K562 (cell line): ENCODE measurements around the gene RAB5B. TPM values are rescaled to one million over a fixed set of nuclear protein-coding genes. Genes with fewer than 3 reads are reported as not detected.
A peak's percentile ranks its signal among the peaks of the same experiment; 100 is the strongest.

Experiments used
- CC2D1A ChIP-seq: fragments of 450-650 bp; IDR thresholded peaks from 2 replicates; pipeline ENCODE4 v1.6.1; 2017; ENCODE audit warnings: mild to moderate bottlenecking
- E2F4 ChIP-seq: sonication (generic); formaldehyde crosslinking; IDR thresholded peaks from 2 replicates; pipeline ENCODE4 v1.8.0; 2022; ENCODE audit warnings: mild to moderate bottlenecking, low read depth, missing genetic modification reagents
- EHMT2 ChIP-seq: fragments of 450-650 bp; IDR thresholded peaks from 2 replicates; pipeline ENCODE4 v1.6.1; 2018; ENCODE audit warnings: antibody characterized with exemption
- FOXK1 ChIP-seq: sonication (generic); formaldehyde crosslinking; IDR thresholded peaks from 2 replicates; pipeline ENCODE4 v1.8.0; 2022; ENCODE audit warnings: missing genetic modification reagents, mild to moderate bottlenecking, borderline replicate concordance
- KLF6 ChIP-seq: fragments of 250-450 bp; sonication (Bioruptor Pico); IDR thresholded peaks from 2 replicates; pipeline ENCODE4 v1.4.0; 2020; ENCODE audit warnings: mild to moderate bottlenecking, moderate library complexity, borderline replicate concordance
- NELFE ChIP-seq: IDR thresholded peaks from 2 replicates; pipeline ENCODE4 v1.6.1; 2011; ENCODE audit warnings: mild to moderate bottlenecking; ENCODE audit not compliant: insufficient read depth, insufficient read length
- RFX7 ChIP-seq: fragments of 250-450 bp; sonication (Bioruptor Pico); IDR thresholded peaks from 2 replicates; pipeline ENCODE4 v1.5.1; 2021; ENCODE audit warnings: mild to moderate bottlenecking
- SMARCA4 ChIP-seq: fragments of 450-650 bp; IDR thresholded peaks from 2 replicates; pipeline ENCODE4 v1.6.1; 2016
- SREBF1 ChIP-seq: fragments of 150-350 bp; IDR thresholded peaks from 2 replicates; pipeline ENCODE4 v1.6.1; 2014; ENCODE audit warnings: antibody characterized with exemption, low read depth, low read length, borderline replicate concordance
- SRSF1 ChIP-seq: fragments of 200-400 bp; formaldehyde crosslinking; IDR thresholded peaks from 2 replicates; pipeline ENCODE4 v1.6.1; 2017; ENCODE audit warnings: mild to moderate bottlenecking, low read depth, low read length, moderate library complexity
- UBTF ChIP-seq, 2 experiments: IDR thresholded peaks; 2 replicates each; pipeline ENCODE4 v1.6.1; 2012; ENCODE audit warnings: improper control_type of control experiment in 2 of 2, low read depth in 2 of 2, low read length in 2 of 2, borderline replicate concordance in 1 of 2
- YY1 ChIP-seq, 3 experiments: IDR thresholded peaks; 2 replicates each; pipeline ENCODE4 v1.6.1; 2011; ENCODE audit warnings: low read length in 2 of 3, mild to moderate bottlenecking in 2 of 3, moderate library complexity in 2 of 3, borderline replicate concordance in 1 of 3, control low read depth in 1 of 3, low read depth in 1 of 3; ENCODE audit not compliant: insufficient read depth in 3 of 3, insufficient replicate concordance in 2 of 3, control insufficient read depth in 1 of 3, insufficient read length in 1 of 3; ENCODE audit errors: extremely low read depth in 1 of 3
- ZNF79 ChIP-seq: fragments of 250-450 bp; sonication (Bioruptor Pico); IDR thresholded peaks from 2 replicates; pipeline ENCODE4 v1.4.0; 2020; ENCODE audit warnings: low read depth, mild to moderate bottlenecking, moderate library complexity
- polyA plus RNA-seq, 8 experiments: library from polyadenylated mRNA; depleted of rRNA in 4 of 8; stranded (reverse) in 5 of 8; unstranded in 3 of 8; fragments of >200 nt; fragmentation: Nextera tagmentation in 2 of 8; fragmentation: Illumina TruSeq in 1 of 8; extraction: Ambion mirVana in 2 of 8; extraction: Trizol in 1 of 8; gene quantifications; 2 replicates each; pipeline versions ENCODE4 v1.2.1 to v1.2.3, GENCODE V29; 2011 to 2014; ENCODE audit warnings: inconsistent platforms in 1 of 8, missing spikeins in 1 of 8
- total RNA-seq, 7 experiments: library from RNA; depleted of rRNA in 6 of 7; stranded (reverse); fragments of >200 nt in 6 of 7; fragmentation: Illumina TruSeq in 2 of 7; extraction: Trizol in 2 of 7; gene quantifications; 2 replicates each; pipeline versions ENCODE4 v1.2.1 to v1.2.3, GENCODE V29; 2011 to 2021; ENCODE audit warnings: low replicate concordance in 1 of 7
- TF ChIP-seq, protein P1 (sequence below): fragments of 450-650 bp; formaldehyde crosslinking; IDR thresholded peaks from 2 replicates; pipeline ENCODE4 v1.4.0; 2020; ENCODE audit warnings: mild to moderate bottlenecking, moderate library complexity
- TF ChIP-seq, protein P2 (sequence below): fragments of 200-400 bp; formaldehyde crosslinking; IDR thresholded peaks from 2 replicates; pipeline ENCODE4 v1.6.1; 2017; ENCODE audit warnings: mild to moderate bottlenecking, low read depth, low read length, moderate library complexity

RAB5B gene
- total and polyA plus RNA-seq, 9 of the 15 experiments (the other 6 are each of a cell fraction or from before 2014, with no cell fraction given), result 6.8 to 73.8 (median 25.2) TPM

GRCh38 chr12:56041552-56042429 is 67.9 kb downstream of the RAB5B start, which contains the start of gene RPS26 (continued):
- TF ChIP-seq E2F4 (CRISPR knock-in tag) (no peak), EHMT2 (no peak), NELFE (peak; percentile 51), RFX7 (no peak), SMARCA4 (0 out of 2 replicates have a peak, but pooled peaks have one; percentile 24), ZNF79 (no peak), YY1 (IDR thresholded peaks at IDR 0.05; ENCODE audit: borderline replicate concordance in 1 of 3, control insufficient read depth in 1 of 3, extremely low read depth in 1 of 3, insufficient read depth in 3 of 3, insufficient read length in 1 of 3, insufficient replicate concordance in 2 of 3, low read depth in 1 of 3, low read length in 2 of 3) (peak in 2 of 3 experiments; percentile 68 to 89), FOXK1 (CRISPR knock-in tag) (0 out of 2 replicates have a peak, but pooled peaks have one; percentile 19), SRSF1 (0 out of 2 replicates have a peak, but pooled peaks have one; percentile 56), CC2D1A (peak; percentile 66), UBTF (IDR thresholded peaks at IDR 0.05; ENCODE audit: borderline replicate concordance in 1 of 2, low read depth in 2 of 2, low read length in 2 of 2) (no peak), KLF6 (0 out of 2 replicates have a peak, but pooled peaks have one; percentile 40), SREBF1 (0 out of 2 replicates have a peak, but pooled peaks have one; percentile 42)
- TF ChIP-seq, protein P1, sequence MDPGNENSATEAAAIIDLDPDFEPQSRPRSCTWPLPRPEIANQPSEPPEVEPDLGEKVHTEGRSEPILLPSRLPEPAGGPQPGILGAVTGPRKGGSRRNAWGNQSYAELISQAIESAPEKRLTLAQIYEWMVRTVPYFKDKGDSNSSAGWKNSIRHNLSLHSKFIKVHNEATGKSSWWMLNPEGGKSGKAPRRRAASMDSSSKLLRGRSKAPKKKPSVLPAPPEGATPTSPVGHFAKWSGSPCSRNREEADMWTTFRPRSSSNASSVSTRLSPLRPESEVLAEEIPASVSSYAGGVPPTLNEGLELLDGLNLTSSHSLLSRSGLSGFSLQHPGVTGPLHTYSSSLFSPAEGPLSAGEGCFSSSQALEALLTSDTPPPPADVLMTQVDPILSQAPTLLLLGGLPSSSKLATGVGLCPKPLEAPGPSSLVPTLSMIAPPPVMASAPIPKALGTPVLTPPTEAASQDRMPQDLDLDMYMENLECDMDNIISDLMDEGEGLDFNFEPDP (CRISPR knock-in tag), result no peak
- TF ChIP-seq, protein P2, sequence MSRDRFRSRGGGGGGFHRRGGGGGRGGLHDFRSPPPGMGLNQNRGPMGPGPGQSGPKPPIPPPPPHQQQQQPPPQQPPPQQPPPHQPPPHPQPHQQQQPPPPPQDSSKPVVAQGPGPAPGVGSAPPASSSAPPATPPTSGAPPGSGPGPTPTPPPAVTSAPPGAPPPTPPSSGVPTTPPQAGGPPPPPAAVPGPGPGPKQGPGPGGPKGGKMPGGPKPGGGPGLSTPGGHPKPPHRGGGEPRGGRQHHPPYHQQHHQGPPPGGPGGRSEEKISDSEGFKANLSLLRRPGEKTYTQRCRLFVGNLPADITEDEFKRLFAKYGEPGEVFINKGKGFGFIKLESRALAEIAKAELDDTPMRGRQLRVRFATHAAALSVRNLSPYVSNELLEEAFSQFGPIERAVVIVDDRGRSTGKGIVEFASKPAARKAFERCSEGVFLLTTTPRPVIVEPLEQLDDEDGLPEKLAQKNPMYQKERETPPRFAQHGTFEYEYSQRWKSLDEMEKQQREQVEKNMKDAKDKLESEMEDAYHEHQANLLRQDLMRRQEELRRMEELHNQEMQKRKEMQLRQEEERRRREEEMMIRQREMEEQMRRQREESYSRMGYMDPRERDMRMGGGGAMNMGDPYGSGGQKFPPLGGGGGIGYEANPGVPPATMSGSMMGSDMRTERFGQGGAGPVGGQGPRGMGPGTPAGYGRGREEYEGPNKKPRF, result no peak
